GM21360 (cell line): Measurements from ENCODE around the gene RGPD4.
"Not testable (repeated sequence)": the region's sequence is repeated elsewhere in the genome, so short reads cannot be mapped to it uniquely, and the experiment has no call there.

Experiments used
- ATAC-seq: cut with Tn5 transposase; IDR thresholded peaks from one replicate; pipeline ENCODE4 v1.9.1; 2021; ENCODE audit warnings: mild to moderate bottlenecking, moderate library complexity; ENCODE audit not compliant: unreplicated experiment

The RGPD4 gene

DNA sequence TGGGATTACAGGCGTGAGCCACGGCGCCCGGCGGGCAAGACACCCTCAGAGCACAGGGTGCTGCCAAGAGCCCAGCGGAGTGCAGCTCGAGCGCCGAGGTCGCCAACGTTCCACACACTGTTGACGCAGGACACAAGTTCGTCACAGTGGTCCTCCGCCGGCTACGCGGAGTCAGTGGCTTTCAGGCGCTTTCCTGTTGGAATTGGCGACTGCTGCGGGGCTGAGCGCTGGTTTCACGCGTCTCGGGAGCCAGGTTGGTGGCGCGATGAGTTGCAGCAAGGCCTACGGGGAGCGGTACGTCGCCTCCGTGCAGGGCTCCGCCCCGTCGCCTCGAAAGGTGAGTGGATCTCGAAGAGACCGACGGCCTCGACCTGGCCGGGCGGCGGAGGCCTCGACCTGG lies at the start of gene RGPD4:
Gene RGPD4 (plus strand): TSS at position 144 of the 400 bp plus-strand sequence. CDS start 122 bp downstream, at position 266.
- ATAC-seq = not testable (repeated sequence)

DNA sequence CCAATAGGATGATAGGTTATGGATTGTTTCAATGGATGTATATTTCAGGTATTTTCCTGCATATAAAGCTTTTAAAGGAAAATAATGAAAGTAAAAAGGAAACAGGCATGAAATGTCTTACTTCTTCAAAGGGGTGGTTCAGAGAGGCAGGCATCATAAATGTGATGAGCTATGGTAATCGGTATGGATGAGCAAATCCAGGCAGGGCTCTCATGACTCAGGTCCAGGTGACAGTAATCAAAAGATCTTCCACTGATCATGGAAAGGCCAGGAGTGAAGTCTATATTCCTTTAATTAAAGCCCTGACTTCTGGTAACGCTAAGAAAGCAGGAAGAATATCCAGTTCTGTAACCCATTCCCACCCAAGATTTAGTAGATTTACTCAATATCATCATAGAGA lies 48.7 kb upstream of the RGPD4 start:
- no peak for ATAC-seq

DNA sequence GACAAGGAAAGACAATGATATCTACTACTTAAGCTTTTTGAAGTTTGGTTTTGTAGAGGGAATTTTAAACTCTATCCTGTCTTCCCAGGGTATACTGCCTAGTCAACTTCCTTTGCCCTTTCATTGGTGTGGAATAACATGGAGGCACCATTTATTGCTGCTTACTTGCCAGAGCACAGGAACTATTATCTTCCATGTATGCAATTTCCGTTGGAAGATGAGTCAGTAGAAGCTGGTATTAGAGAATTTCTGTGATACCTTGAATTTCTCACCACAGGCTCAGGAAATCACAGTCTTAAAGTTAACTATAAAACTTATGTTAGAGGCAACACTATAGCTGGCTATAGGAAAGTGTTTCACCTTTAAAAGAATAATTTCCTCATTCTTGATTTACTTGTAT lies 40.9 kb upstream of the RGPD4 start:
- ATAC-seq = no peak

DNA sequence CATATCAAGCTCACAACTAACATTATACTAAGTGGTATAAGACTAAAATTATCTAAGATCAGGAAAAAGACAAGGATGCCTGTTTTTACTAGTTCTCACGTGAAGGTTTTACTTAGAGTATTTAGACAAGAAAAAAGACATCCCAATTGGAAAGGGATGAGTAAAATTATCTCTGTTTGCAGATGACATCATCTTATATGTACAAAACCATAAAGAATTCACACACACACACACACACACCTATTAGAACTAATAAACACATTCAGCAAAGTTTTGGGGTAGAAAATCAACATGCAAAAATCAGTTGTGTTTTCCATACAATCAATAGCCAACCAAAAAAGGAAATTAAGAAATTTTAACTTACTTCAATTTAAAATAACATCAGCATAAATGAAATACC lies 35.9 kb upstream of the RGPD4 start:
- no peak for ATAC-seq

DNA sequence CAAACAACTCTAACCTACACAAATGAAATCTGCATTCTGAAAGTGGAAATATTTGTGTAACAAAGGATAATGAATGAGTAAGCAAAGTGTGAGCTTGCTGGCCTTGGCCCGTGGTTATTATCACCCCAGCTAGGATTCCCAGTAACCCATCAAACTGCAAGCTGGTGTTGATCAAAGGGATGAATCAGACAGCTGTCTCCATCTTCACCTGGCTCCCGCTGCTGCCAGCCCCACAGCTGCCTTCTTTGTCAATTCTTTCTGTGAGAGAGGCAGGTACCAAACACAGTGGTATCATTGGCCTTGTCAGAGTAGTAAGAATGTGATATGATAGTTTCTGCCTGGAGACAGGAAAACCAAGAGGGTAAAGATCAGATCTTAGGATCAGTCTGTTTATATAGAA lies 25.2 kb upstream of the RGPD4 start:
- no peak for ATAC-seq

DNA sequence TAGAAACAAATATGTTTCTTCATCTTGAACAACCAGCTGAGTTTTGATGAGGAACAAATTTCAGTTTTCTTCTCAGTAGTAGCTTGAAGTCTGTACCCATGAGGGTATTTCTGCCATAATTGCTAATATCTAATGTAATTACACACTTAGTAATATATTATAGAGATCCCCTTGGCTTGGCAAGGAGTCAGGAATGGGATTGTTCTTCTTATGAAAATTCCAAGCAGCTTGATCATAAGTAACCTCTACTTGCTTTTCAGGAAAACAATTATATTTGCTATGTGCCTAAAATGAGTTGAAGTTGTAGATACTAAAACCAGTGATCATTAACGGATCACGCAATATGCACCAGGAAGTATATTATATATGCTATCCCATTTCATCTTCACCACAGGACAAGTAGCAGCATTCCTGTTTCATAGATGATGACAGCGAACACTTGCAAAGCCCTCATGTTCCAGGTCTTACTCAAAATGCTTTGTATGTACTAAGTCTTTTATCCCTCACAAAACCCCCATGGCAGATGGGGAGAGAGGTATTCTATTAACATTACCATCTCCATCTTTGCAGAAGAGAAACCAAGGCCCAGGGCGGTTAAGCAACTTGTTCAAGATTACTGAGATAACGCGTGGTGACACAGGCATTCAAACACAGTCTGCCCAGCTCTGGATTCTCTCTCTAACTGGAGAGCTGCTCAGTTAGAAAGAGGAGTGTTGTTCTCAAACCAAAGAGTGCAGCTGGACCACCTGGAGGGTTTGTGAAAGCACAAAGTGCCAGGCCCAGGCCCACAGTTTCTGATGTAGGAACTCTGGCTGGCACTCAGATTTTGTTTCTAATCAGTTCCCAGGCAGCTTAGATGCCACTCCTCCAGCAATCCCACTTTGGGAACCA lies 21.8 kb upstream of the RGPD4 start:
- ATAC-seq = no peak

DNA sequence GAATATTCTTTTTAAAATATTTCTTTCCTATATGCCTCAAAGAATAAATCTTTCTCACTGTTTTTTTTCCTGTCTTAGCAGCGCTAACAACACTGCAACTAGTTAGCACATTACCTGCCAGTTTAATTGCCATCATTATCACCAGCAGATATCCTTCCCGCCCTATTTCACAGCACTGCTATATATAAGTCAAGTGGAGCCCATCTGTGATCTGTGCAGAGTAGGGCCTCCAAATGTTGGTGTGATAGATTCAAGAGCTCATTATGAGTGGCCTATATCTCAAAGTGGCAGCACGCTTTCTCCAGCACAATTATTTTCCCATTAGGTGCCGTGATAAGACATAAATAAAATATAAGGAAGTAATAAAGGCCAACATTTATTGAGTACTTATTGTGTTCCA lies 19.8 kb upstream of the RGPD4 start:
- no peak for ATAC-seq

DNA sequence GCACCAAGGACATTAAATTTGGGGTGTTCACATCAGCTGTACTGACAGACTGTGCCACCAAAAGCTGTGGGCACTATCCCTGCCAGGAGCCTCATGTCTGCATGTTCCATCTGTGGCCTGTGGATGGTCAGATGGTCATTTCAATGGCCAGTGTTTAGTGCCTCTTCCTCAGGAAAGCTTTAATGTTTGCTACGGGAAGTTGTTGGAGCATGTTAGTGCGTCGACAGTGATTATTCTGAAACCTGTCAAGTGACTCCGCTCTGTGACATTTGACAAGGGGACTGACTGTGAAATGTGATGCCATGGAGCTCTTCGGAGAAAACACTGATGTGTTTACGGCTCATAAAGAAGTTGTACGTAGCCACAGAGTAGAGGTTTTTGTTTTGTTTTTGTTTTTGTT lies 18.7 kb upstream of the RGPD4 start:
- no peak for ATAC-seq

DNA sequence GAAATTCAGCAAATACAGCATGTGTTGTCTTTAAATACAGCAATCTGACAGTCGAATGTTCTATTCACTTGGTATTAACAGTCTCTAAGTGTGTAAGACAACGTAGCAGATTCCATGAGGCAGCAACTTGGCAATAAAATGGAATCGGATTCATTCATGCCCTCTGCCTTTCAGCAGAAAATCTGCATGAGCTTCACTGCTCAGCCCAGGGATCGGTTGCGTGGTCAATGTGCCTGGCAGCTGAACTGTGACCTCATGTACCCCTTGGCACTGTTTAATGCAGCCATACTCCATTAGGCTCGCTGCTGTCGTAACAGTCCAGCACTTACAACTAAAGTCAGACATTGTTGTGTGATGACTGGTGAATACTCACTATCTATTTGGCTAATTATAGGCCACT lies 17.7 kb upstream of the RGPD4 start:
- ATAC-seq = no peak

DNA sequence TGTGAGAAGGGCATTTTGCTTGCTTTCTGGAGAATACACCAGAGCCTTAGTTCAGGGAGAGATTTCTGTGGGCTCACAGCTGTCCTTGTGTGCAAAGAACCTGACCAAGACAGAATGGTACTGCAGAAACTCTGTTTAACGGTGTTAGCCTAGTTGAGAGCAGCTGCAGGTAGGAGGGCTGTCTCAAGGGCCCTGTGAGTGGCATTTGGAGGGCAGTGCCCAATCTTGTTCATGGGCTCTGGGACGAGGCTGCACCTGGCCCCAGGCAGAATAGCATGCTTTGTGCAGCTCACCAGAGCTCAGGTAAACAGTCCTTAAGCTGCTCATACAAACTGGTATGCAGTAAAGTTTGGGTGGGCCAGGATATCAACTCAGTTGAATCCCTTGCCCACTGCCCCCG lies 16.9 kb upstream of the RGPD4 start:
- ATAC-seq = no peak

DNA sequence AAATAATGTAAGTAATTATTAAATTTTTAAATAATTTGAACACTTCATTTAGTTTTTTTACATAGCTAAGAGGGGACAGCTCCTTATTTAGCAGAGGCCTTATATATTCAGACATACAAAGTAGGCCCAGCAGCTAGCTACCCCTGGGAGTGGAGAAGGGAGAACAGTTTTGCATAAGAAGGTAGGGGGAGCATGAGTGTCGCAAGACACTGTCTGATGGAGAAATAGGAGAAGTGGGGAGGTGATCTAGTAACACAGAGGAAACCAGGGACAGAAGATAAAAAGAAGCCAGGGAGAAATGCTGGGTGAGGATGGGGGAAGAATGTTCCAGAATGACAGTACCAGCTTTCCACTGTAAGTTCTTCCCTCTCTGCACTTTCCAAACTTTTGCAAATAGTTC lies 16.0 kb upstream of the RGPD4 start:
- no peak for ATAC-seq

DNA sequence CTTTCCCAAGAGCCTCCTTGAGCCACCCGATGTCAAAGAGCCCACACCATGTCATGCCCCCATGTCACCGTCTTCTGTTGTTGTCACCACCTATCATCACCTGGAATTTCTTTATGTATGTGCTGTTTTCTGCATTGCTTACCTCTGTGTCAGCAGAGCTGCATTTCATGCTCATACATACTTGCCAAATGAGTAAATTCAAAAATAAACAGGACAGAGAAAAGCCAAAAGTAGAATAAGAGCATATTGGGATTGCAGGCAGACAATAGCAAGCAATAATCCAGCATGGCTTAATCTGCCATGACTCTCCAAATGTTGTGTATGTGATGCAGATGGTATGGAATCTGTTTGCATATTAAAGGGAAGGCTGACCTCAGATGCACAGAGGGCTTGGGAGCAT lies 15.3 kb upstream of the RGPD4 start:
- no peak for ATAC-seq

DNA sequence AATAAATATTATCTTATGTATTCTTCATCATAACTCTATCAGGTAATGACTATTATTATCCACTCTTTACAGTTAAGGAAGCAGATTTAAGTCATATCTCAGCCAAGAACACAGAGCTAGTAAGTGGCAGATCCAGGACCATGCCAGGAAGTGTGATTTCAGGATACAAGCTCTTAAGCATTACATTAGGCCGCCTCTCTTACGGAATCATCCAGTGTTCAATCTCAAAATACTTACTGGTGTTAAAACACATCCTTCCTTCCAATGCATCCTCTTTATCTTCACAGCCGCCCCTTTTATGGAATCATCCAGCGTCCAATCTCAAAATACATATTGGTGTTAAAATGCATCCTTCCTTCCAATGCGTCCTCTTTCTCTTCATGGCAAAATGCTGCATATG lies 14.7 kb upstream of the RGPD4 start:
- no peak for ATAC-seq

DNA sequence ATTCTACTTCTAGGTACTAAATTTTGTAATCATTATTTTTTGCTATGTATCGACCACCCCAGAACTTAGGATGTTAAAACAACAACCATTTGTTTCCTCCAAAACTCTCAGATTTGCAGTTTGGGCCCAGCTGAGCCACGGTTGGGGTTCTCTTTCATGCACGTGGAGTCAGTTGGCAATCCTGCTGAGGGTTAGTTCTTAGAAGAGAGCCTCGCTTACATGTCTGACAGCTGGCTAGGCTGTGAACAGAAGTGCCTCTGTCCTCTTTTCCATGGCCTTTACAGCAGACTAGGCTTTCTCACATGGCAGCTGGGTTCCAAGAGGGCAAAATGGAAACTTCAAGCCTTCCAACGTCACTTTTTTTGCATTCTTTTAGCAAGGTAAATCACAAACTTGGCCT lies 9.3 kb upstream of the RGPD4 start:
- no peak for ATAC-seq

DNA sequence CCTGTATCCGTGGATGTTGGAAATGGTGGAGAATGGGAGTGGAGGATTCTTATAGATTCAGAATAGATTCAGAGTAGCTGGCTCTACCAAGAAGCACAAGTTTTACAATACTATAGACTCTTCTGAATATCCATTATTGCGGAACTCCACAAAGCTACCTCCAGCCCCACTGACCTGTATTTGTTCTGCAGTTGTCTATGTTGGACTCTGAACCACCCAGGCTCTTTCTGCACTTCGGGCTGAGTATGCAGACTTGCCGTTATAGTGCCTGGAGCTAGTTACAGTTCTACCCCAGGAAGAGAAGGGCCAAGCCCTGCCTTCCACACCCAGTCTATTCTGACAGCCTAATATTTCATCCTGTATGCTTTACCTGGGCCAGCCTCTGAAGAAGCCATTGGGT lies 4.4 kb upstream of the RGPD4 start:
- ATAC-seq = no peak

DNA sequence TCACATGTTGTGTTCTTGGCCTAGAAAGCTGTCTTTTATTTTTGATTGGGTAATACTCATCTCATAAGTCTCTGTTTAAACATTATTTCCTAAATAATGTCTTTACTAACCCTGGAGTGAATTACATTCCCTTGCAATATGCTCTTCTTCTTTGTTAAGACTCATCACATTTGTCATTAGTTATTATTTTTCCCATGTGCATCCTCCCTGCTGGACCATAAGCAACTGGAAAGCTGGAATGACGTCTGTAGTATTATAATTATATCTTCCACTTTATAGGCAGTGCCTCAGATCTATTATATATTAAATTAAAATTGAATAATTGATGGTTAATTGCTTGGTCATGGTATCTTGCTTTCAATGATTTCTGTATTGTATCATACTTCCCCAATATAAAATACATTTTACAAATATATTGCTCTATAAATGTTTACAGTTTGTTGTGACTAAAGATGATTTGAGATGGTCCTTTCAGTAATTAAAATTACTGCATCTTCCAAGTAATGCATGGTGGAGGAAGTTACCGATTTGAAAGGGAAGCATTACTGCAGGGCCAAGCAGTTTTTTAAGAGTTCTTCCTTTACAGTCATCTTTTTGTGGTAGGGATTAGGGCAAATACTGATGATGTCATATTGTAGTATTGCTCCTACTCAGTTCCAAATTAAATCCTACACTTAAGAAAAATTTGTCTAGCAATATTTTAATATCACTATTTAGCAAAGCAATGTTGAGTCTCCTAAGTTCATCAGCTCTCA lies 2.1 kb upstream of the RGPD4 start:
- ATAC-seq = no peak

DNA sequence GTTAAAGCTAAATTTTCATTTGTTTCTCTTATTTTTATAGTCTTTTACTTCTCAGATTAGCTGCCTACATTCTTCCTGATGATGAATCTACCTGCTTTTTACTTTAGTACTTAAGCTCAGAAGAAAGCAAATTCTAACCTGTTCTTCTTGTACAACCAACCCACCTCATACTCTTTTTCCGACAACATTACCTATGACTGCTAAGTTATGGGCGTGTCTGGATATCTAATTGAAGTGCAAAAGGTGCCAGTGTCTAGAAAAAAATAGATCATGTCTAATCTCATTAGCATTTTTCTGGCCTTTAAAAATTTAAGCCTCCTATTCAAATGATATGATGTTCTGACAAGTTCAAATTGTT lies 1.5 kb upstream of the RGPD4 start:
- no peak for ATAC-seq

DNA sequence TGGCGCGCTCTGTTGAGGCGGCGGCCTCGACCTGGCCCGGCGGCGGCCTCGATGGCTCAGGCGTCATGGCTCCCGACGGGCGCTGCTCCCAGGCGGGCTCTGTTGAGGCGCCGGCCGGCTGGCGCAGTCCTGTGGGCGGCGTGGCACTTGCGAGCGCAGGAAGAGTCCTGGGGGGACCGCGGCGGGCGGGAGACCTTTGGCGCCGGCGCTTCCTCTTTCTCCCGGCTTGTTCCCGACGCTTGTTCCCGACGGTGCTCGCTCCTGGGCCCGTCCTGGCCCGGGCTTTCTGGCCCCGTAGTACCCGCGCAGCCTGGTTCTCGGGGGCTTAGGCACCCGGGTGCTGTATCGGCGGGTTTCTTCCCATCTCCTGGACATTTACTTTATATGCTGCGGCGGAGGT lies 2.8 kb downstream of the RGPD4 start:
- ATAC-seq = not testable (repeated sequence)

DNA sequence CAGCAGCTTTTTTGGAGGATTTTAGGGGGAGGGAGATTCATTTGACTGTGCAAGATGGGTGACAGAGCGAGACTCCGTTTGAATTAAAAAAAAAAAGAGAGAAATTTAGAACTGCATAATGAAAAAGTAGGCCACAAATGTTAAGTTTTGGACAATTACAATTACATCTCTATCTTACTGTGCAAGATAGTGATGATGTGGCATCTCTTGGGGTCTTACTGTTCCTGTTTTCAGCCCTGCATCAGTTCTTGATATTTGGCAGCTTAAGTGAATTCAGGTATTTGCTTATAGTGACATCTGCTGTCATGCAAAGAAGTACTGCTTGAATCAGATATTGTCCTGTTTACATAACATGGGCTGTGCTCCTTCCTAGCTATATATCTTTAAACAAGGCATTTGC lies 6.5 kb downstream of the RGPD4 start:
- not testable (repeated sequence) for ATAC-seq

DNA sequence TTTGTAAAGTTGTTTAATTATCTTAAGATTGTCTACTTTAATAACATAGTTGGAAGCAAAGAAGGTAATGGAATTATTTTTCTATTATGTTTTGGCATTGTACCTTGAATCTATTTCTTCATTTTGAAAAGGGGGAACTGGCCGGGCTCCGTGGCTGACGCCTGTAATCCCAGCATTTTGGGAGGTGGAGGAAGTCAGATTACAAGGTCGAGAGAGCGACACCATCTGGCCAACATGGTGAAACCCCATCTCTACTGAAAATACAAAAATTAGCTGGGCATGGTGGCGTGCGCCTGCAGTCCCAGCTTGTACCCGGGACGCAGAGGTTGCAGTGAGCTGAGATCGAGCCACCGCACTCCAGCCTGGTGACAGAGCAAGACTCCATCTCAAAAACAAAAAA lies 6.9 kb downstream of the RGPD4 start:
- not testable (repeated sequence) for ATAC-seq

DNA sequence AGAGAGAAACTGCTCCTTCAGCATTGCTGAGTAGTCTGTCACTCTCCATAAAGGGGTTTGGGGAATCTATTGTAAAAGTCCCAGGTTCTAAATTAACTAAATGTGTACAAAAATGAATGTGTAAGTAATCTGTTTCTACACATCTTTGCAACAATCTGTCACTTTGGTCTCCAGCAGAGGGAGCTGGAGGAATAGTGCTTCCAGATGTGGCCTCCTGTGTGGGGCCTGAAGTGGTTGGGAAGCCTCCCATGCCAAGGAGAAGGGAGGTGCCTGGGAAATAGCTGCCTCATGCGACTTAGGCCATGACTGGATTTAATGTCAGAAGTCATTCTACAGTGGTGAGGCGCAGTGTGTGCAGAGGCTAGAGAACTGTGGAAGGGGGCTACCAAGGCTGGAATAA lies 89.4 kb downstream of the RGPD4 start:
- not testable (repeated sequence) for ATAC-seq

DNA sequence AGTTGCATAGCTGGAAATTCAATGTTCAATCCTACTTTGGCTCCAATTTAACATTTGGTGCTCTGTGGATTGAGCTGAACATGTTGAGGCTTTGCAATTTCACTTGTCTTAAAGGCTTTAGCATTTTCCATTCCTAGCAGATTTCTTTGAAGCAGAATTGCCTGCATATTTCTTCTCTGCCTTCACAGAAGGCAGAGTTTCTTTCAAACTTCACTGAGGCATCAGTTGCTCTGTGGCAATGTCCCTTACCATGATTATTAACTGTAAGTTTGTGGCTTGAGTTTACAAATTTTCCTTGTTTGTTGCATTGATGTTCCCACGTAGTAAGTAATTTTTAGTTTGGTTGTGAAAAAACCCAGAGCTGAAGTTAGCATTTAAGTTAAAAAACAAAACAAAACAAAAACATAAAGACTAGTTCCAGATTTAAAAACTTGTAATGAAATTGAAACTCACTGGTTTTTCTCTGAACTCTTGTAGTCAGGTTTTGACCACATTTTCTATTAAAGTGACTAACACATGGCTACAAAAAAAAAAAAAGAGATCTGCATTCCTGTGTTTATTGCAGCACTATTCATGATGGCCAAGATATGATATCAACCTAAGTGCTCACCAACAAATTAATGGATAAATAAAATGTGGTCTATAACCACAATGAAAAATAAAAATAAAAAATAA lies 90.1 kb downstream of the RGPD4 start:
- not testable (repeated sequence) for ATAC-seq
